NCI-H2227 treated with DMSO at 0.1 percent for 48 hours (cell line): ENCODE data around the gene NAGK.
"Not testable (repeated sequence)": the region's sequence is repeated elsewhere in the genome, so short reads cannot be mapped to it uniquely, and the experiment has no call there.

ENCODE experiments used
- DNase-seq: peaks from one replicate; lab custom pipeline; 2025; lab: John Stamatoyannopoulos, UW

The NAGK gene

GRCh38 chr2:71069376-71069775 lies 928 bp downstream of the NAGK start:
- no peak for DNase-seq

GRCh38 chr2:71070294-71071093 lies 2.0 kb downstream of the NAGK start:
- DNase-seq: no peak

- no peak for DNase-seq
Observed at GRCh38 chr2:71071681-71072398, 3.4 kb downstream of the NAGK start.

GRCh38 chr2:71072492-71072891 lies 4.0 kb downstream of the NAGK start:
- DNase-seq: no peak

- no peak for DNase-seq
Observed at GRCh38 chr2:71073475-71073874, 5.0 kb downstream of the NAGK start.

- no peak for DNase-seq
Observed at GRCh38 chr2:71074893-71075395, 6.5 kb downstream of the NAGK start.

GRCh38 chr2:71078624-71079023 lies 10.2 kb downstream of the NAGK start:
- DNase-seq: peak; percentile 16

GRCh38 chr2:71082402-71083252 lies 14.2 kb downstream of the NAGK start:
- DNase-seq: no peak

- not testable (repeated sequence) for DNase-seq
Observed at GRCh38 chr2:71083297-71083696, 14.8 kb downstream of the NAGK start.

GRCh38 chr2:71083752-71084312 lies 15.4 kb downstream of the NAGK start:
- not testable (repeated sequence) for DNase-seq

- DNase-seq: not testable (repeated sequence)
Observed at GRCh38 chr2:71085325-71086003, 17.0 kb downstream of the NAGK start.

- DNase-seq: not testable (repeated sequence)
Observed at GRCh38 chr2:71089475-71089874, 21.0 kb downstream of the NAGK start.

- DNase-seq: not testable (repeated sequence)
Observed at GRCh38 chr2:71091808-71092207, 23.4 kb downstream of the NAGK start.

- DNase-seq: not testable (repeated sequence)
Observed at GRCh38 chr2:71092491-71093260, 24.2 kb downstream of the NAGK start.

GRCh38 chr2:71100195-71100964 lies 31.9 kb downstream of the NAGK start:
- peak; percentile 65 for DNase-seq

- DNase-seq: no peak
Observed at GRCh38 chr2:71101656-71102055, 33.2 kb downstream of the NAGK start.

GRCh38 chr2:71102981-71103681 lies 34.7 kb downstream of the NAGK start:
- no peak for DNase-seq

GRCh38 chr2:71103809-71104208 lies 35.4 kb downstream of the NAGK start:
- DNase-seq: no peak

GRCh38 chr2:71106463-71106862 lies 38.0 kb downstream of the NAGK start:
- not testable (repeated sequence) for DNase-seq
